Activated CD4-positive, alpha-beta T cell treated with anti-CD3 and anti-CD28 coated beads, Interleukin-2, amount 10 ng/mL, durations not matched to agents 7 days and 5 days (primary cell): ENCODE results near the gene TAOK3. TPM values are rescaled to one million over a fixed set of nuclear protein-coding genes. Genes with fewer than 3 reads are reported as not detected.
"Not testable (repeated sequence)": the region's sequence is repeated elsewhere in the genome, so short reads cannot be mapped to it uniquely, and the experiment has no call there.

Experiments used
- CTCF ChIA-PET: fragments of 350-600 bp; sonication (Branson Sonifier 250); formaldehyde crosslinking; loops from one replicate; lab custom pipeline; 2021; ENCODE audit warnings: antibody characterized with exemption; lab: Charles Lee
- POLR2A ChIA-PET: fragments of 350-600 bp; sonication (Branson Sonifier 250); formaldehyde crosslinking; loops from one replicate; lab custom pipeline; 2021; ENCODE audit warnings: antibody characterized with exemption; lab: Charles Lee
- DNase-seq: peaks from one replicate; pipeline ENCODE4 v3.0.0-alpha.2; 2020
- H3K27ac Mint-ChIP-seq: one replicate; pipeline ENCODE4 v1.8.0; 2021; ENCODE audit warnings: mild to moderate bottlenecking, moderate library complexity, mixed read lengths
- H3K27me3 Mint-ChIP-seq: one replicate; pipeline ENCODE4 v1.8.0; 2021; ENCODE audit warnings: mixed read lengths
- H3K36me3 Mint-ChIP-seq: one replicate; pipeline ENCODE4 v1.8.0; 2021; ENCODE audit warnings: low read depth, mixed read lengths
- H3K4me1 Mint-ChIP-seq: one replicate; pipeline ENCODE4 v1.8.0; 2021; ENCODE audit warnings: mixed read lengths
- H3K4me3 Mint-ChIP-seq: one replicate; pipeline ENCODE4 v1.8.0; 2021; ENCODE audit warnings: mild to moderate bottlenecking, moderate library complexity, mixed read lengths
- H3K9me3 Mint-ChIP-seq: one replicate; pipeline ENCODE4 v1.8.0; 2021; ENCODE audit warnings: mixed read lengths
- total RNA-seq, 2 experiments: library from RNA; stranded (reverse); gene quantifications; one replicate each; pipeline ENCODE4 v1.2.3, GENCODE V29; 2021

TAOK3 gene
- total RNA-seq = 10 to 100 TPM; 52.5 to 63.3 TPM

DNA sequence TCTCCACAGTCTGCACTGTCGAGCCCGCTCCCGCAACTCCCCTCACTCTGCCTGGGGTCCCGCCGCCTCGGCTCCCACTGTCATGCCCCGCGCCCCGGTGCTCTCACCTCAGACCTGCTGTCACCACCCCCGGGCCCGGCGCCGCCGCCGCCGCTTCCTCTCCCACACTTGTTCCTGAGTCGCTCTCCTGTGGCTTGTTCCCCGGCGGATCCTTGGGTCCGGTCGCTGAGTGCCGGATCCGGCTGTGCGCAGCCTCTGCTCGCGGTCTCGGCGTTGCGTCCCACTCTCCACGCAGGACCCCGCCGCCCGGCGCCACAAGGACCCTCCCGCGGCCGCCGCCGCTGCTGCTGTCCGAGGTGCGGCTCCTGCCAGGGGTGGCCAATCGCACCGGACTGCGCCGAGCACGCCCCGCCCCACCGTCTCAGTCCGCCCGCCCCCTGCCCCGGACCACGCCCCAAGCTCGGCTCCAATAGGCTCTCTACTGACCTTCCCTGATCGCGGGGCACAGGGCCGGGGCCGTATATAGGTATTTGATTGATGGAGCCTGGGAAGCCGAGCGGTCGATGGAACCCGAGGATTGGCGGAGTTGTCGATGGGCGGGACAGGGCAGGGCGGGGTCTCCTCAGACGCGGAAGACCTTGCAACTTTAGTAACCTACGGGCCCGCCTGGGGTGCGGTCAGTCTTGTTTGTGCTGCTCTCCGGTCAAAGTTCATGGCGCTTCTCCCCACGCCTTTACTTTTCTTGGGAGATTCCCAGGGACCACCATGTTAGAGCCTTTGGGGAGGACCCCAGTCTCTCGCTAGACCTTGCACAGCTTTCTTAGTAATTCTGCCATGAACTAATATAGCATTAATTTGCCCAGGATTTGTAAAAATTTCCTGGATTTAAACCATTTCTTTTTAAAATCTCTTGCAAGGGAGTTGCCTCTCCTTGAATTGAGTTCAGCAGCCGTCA lies at the start of gene TAOK3:
Gene TAOK3, minus strand, starts transcription at position 367 of the 955 bp plus-strand sequence. CDS start 117,340 bp downstream, outside the sequence.
- Mint-ChIP-seq H3K36me3 (peaks cover 5% of the 10 kb centered on the region), H3K9me3 (no peaks in the 10 kb centered on the region), H3K27me3 (peaks cover 14% of the 10 kb centered on the region), H3K4me1 (peaks cover 48% of the 10 kb centered on the region), H3K27ac (peak within 1 kb of the TSS; percentile 97), H3K4me3 (peak within 1 kb of the TSS; percentile 97)
- DNase-seq = peak; percentile 98
- ChIA-PET POLR2A (no interaction called here), CTCF (interaction anchor here (0.5 to 1.0 kb wide), 2 partner anchors 15 to 195 kb away, joined by 3 to 5 read pairs; no protein-coding TSS in a partner anchor)

DNA sequence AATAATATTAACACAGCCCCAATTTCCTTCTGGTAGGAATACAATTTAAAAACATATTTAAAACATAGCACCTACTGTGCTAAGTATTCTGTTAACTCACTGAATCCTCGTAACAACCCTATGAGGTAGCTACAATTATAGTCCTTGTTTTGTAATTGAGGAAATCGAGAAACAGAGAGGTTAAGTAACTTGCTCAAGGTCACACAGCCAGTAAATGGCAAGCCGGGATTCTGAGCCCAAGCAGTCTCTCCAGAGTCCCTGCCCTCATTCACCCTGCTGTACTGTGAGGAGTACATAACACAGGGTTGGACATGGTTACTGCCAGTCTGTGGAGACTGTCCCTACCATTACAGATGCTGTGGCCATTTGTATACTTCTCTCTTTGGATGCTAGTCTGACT lies 48.0 kb upstream of the TAOK3 start:
- Mint-ChIP-seq H3K4me3 (no peak overlapping the region), H3K27ac (no peak overlapping the region), H3K36me3 (peaks cover 5% of the 10 kb centered on the region), H3K27me3 (no peaks in the 10 kb centered on the region), H3K9me3 (no peaks in the 10 kb centered on the region), H3K4me1 (no peaks in the 10 kb centered on the region)
- POLR2A ChIA-PET = no interaction called here
- no peak for DNase-seq
- CTCF ChIA-PET = no interaction called here

DNA sequence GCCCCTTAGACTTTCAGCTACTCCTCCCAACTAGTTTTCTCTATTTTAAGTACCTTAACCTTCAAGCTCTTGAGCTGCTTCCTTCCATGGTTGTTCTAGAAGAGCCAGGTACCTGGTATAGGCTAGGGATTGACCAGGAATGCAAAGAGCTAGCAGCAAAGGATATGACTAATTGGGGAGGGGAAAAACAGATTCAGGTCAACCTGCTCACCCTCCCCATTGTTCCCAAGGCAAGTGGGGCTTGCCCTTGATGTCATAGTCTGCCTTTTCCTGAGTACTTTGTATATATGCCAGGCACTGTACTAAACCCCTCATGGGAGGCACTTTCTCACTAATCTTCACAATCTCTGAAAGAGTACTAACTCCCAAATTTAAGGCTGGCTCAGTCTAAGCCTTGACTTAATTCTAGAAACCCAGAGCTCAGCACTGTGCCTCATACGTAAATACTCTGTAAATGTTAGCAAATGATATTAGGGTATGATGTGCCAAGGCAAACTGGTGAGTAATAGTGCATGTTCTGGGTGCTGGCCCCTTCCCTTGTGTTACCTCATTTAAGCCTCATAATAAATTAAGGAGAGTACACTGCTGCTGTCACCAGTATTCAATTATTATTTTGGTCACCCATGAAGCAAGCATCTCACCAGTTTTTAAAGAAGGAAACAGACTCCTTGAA lies 45.8 kb upstream of the TAOK3 start:
- Mint-ChIP-seq H3K27ac (no peak overlapping the region), H3K36me3 (peaks cover 26% of the 10 kb centered on the region), H3K9me3 (peaks cover under 1% of the 10 kb centered on the region), H3K4me3 (no peak overlapping the region), H3K27me3 (no peaks in the 10 kb centered on the region), H3K4me1 (no peaks in the 10 kb centered on the region)
- POLR2A ChIA-PET = no interaction called here
- DNase-seq = no peak
- CTCF ChIA-PET = no interaction called here

DNA sequence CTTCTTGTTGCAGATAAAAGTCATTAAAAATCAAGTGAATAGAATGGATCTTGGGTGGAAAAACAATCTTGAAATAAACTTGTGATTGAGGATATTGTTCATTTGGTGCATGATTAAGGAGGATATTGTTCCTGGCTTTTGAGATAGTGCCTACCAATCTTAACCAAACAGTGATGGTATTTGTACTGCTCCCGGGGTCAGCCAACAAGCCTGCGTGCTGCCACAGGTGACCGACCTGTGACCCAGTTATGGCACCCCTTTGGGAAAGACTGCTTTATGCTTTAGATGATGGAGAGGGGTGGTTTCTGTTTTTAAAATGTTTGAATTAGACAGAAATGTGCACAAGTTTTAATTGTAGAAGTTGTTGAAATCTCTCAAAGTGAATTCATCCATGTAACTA lies 45.2 kb upstream of the TAOK3 start:
- Mint-ChIP-seq H3K36me3 (peaks cover 31% of the 10 kb centered on the region), H3K4me1 (no peaks in the 10 kb centered on the region), H3K27me3 (no peaks in the 10 kb centered on the region), H3K4me3 (no peak overlapping the region), H3K9me3 (peaks cover 5% of the 10 kb centered on the region), H3K27ac (no peak overlapping the region)
- no peak for DNase-seq
- ChIA-PET CTCF (no interaction called here), POLR2A (no interaction called here)

DNA sequence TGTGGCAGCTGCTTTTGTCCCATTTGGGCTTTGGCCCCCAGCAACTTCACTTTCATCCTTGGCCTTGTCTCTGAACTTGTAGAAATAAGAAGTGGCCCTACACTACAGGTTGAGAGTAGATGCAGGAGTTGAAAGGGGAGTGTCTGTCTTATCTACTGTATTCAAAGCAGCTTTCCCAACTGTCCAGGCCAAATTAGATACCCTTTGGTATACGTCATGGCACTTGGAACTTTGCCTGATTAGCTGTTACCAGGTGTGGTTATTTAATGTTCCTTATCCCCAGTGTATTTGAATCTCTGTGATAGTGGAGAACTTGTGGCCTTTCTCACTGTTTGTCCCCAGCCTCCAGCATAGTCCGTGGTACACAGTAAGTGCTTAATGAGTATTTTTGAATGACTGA lies 37.1 kb upstream of the TAOK3 start:
- Mint-ChIP-seq H3K4me3 (no peak overlapping the region), H3K36me3 (peaks cover 55% of the 10 kb centered on the region), H3K27ac (no peak overlapping the region)

DNA sequence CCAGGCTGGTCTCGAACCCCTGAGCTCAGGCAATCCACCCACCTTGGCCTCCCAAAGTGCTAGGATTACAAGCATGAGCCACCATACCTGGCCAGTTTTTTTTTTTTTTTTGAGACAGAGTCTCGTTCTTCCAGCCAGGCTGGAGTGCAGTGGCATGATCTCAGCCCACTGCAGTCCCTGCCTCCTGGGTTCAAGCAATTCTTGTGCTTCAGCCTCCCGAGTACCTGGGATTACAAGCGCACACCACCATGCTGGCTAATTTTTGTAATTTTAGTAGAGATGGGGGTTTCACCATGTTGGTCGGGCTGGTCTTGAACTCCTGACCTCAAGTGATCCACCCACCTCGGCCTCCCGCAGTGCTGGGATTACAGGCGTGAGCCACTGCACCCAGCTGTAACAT lies 35.5 kb upstream of the TAOK3 start:
- CTCF ChIA-PET = interaction anchor here (0.6 kb wide), 1 partner anchor 345 kb away, joined by 3 read pairs; no protein-coding TSS in a partner anchor
- Mint-ChIP-seq H3K36me3 (peaks cover 43% of the 10 kb centered on the region), H3K9me3 (peaks cover 12% of the 10 kb centered on the region)
- POLR2A ChIA-PET, H3K4me3 Mint-ChIP-seq, H3K4me1 Mint-ChIP-seq, H3K27ac Mint-ChIP-seq, DNase-seq, H3K27me3 Mint-ChIP-seq: not testable (repeated sequence)

More for the DNA sequence above, 37.1 kb upstream of the TAOK3 start:
- no peaks in the 10 kb centered on the region for H3K4me1 Mint-ChIP-seq
- no peaks in the 10 kb centered on the region for H3K27me3 Mint-ChIP-seq
- DNase-seq = no peak
- CTCF ChIA-PET = interaction anchor here (1.1 kb wide), 1 partner anchor 11 kb away, joined by 3 read pairs; no protein-coding TSS in a partner anchor
- H3K9me3 Mint-ChIP-seq = peaks cover 16% of the 10 kb centered on the region
- POLR2A ChIA-PET = no interaction called here

DNA sequence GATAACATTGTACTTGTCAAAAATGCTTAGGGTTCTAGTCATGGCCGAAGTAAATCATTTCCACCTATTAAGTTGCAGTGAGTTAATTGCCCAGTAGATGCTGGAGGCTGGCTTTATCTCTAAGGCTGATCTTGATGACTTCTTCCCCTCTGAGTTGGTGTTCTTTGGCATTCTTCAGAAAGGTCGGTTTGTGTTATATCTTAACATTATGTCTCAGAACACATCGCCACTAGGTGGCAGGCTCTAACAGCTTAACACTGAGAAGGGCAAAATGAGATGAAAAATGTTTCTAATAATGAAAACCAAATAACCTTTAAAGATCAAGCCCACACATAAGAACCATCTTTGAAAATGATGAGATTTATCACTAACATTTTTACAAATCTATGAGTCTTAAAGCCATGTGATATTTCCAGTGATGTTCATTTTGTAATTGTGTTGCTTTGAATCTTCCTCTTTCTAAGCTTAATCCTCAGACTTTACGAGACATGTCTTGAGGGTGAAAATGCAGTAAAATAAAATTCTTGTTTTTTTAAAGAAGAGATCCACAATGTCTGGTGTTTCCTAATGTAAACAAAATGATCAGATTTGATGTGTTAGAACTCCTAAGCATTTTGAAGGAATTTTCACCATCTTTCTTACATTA lies 32.3 kb upstream of the TAOK3 start:
- no peaks in the 10 kb centered on the region for H3K4me1 Mint-ChIP-seq
- ChIA-PET POLR2A (interaction anchor here (0.6 kb wide), 1 partner anchor 632 kb away, joined by 3 read pairs; no protein-coding TSS in a partner anchor), CTCF (interaction anchor here (0.8 to 1.0 kb wide), 2 partner anchors 8 to 441 kb away, joined by 3 read pairs; no protein-coding TSS in a partner anchor)
- peak; percentile 73 for DNase-seq
- H3K4me3 Mint-ChIP-seq = no peak overlapping the region
- H3K27me3 Mint-ChIP-seq = no peaks in the 10 kb centered on the region
- peaks cover 34% of the 10 kb centered on the region for H3K36me3 Mint-ChIP-seq
- no peaks in the 10 kb centered on the region for H3K9me3 Mint-ChIP-seq
- no peak overlapping the region for H3K27ac Mint-ChIP-seq

DNA sequence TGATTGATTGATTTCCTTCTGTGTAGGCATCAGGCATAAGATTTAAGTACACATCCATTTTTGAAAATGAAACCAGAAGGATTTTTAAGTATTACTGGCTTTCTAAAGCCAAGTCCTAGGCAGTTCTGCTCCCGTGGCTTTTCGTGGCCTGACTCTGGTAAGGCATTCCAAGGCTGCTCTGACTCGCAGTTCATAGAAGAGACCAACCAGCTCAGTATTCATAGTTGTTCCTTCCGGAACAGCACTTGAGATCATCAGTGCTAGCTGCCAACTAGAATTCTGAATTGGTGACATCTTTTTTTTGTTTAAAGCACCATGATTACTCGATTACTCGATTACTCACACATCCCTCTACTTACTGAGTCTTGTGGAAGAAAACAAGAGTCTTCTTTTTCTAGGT lies 29.5 kb upstream of the TAOK3 start:
- peaks cover 34% of the 10 kb centered on the region for H3K36me3 Mint-ChIP-seq
- H3K4me3 Mint-ChIP-seq = no peak overlapping the region
- POLR2A ChIA-PET = no interaction called here
- no peaks in the 10 kb centered on the region for H3K9me3 Mint-ChIP-seq
- H3K4me1 Mint-ChIP-seq = no peaks in the 10 kb centered on the region
- no peaks in the 10 kb centered on the region for H3K27me3 Mint-ChIP-seq
- H3K27ac Mint-ChIP-seq = no peak overlapping the region
- CTCF ChIA-PET = no interaction called here
- DNase-seq = no peak

DNA sequence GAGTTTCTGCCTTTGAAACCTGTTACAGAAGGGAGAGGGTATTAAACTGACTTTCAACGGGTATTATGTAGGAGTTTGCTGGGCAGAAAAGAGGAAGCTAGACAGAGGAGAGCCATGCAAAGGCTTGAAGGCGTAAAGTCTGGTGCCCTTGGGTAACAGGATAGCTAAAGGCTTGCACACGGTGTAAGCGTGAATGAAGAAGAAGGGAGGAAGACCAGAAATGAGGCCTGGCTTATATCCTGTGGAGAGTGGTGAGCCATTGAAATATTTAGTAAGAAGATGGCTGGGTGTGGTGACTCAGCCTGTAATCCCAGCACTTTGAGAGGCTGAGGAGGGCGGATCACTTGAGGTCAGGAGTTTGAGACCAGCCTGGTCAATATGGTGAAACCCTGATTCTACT lies 26.2 kb upstream of the TAOK3 start:
- no peaks in the 10 kb centered on the region for H3K27me3 Mint-ChIP-seq
- no peak overlapping the region for H3K27ac Mint-ChIP-seq
- no peaks in the 10 kb centered on the region for H3K4me1 Mint-ChIP-seq
- CTCF ChIA-PET = interaction anchor here (0.6 to 2.0 kb wide), 3 partner anchors 11 to 524 kb away, joined by 3 to 5 read pairs (median 4); partner anchors contain the start of gene SUDS3
- no peaks in the 10 kb centered on the region for H3K9me3 Mint-ChIP-seq
- peaks cover 32% of the 10 kb centered on the region for H3K36me3 Mint-ChIP-seq
- H3K4me3 Mint-ChIP-seq = no peak overlapping the region
- DNase-seq = no peak
- POLR2A ChIA-PET = no interaction called here

DNA sequence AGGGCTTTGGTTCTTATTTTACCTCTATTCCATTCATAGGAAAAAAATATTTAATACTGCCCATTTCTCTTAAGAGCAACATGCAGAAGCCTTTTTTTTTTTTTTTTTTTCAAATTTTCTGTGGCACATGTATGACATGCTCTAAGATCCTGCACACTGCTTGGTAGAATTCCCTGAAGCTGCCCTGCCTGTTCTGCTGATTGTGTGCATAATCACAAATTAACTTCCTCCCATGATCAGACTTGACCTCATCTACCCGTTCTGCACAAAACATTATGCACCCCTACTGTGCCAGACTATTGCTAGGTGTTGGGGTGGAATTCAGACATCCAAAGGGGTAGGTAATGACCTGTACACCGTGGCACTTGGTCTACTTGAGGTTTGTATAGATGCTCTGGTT lies 25.8 kb upstream of the TAOK3 start:
- ChIA-PET CTCF (interaction anchor here (0.6 to 2.0 kb wide), 4 partner anchors 11 to 524 kb away, joined by 3 to 5 read pairs (median 4); partner anchors contain the start of gene SUDS3), POLR2A (no interaction called here)
- peaks cover 31% of the 10 kb centered on the region for H3K36me3 Mint-ChIP-seq
- DNase-seq = no peak
- H3K27me3 Mint-ChIP-seq = no peaks in the 10 kb centered on the region
- H3K27ac Mint-ChIP-seq = no peak overlapping the region
- no peaks in the 10 kb centered on the region for H3K9me3 Mint-ChIP-seq
- H3K4me1 Mint-ChIP-seq = no peaks in the 10 kb centered on the region
- no peak overlapping the region for H3K4me3 Mint-ChIP-seq

DNA sequence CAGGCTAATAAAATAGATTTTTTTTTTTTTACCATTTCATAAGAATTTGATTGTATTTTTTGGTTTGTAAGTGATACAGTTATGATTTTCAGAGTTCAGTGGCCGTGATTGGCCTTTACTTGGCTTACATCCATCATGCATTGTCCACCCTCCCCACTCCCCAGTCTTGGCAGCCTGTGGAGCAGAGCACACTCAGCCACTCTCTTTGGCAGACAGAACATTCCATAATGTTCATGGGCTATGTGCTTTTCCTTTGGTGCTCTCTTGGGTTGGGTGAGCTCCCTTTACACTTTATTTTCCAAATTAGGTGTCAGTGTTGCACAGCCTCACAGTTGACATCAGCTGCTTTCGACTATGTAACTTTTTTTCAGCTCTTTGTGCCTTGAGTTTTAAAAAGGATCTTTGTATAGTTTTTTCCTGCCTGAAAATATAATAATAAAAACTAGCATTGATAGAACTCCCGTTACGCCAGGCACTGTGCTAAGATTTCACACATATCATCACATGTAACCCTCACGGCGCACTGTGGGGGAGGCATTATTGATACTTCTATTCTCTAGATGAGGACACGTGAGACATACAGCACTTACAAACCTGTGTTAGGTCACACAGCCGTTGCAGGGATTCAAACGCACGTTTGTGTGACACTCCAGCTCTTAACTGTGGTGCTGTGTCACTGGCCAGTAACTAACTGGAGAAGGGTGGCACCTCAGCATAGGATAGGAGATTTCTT lies 25.2 kb upstream of the TAOK3 start:
- H3K27me3 Mint-ChIP-seq = no peaks in the 10 kb centered on the region
- ChIA-PET CTCF (interaction anchor here (0.6 kb wide), 1 partner anchor 394 kb away, joined by 3 read pairs; no protein-coding TSS in a partner anchor), POLR2A (no interaction called here)
- peaks cover 25% of the 10 kb centered on the region for H3K36me3 Mint-ChIP-seq
- H3K4me3 Mint-ChIP-seq = no peak overlapping the region
- DNase-seq = no peak
- H3K4me1 Mint-ChIP-seq = no peaks in the 10 kb centered on the region
- H3K9me3 Mint-ChIP-seq = no peaks in the 10 kb centered on the region
- H3K27ac Mint-ChIP-seq = no peak overlapping the region

DNA sequence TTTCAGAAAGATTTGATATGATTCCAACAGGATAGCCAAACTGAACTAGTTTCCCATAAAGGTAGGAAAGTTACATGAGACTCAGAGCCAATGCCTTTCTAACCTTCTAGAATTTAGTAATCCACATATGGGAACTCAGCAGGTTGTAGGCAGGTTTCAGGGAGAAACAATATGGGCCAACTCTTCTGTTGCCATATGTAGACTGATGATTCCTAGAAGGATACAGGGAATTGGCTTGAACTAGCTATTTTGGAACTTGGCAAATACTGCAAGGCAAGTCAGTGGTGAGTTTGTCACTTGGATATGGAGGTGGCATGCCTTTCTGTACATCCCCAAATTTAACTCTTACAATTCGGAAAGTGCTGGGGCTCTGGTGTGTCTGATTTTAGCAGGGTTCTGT lies 19.1 kb upstream of the TAOK3 start:
- H3K27ac Mint-ChIP-seq = no peak overlapping the region
- no peak for DNase-seq
- H3K4me1 Mint-ChIP-seq = no peaks in the 10 kb centered on the region
- H3K36me3 Mint-ChIP-seq = peaks cover 14% of the 10 kb centered on the region
- no peaks in the 10 kb centered on the region for H3K9me3 Mint-ChIP-seq
- POLR2A ChIA-PET = no interaction called here
- no peak overlapping the region for H3K4me3 Mint-ChIP-seq
- CTCF ChIA-PET = interaction anchor here (2.1 kb wide), 1 partner anchor 15 kb away, joined by 14 read pairs; the partner anchor contains the start of gene SUDS3
- no peaks in the 10 kb centered on the region for H3K27me3 Mint-ChIP-seq
